ENCODE measurements around the gene MFSD6. TPM values are rescaled to one million over a fixed set of nuclear protein-coding genes. Genes with fewer than 3 reads are reported as not detected.

The MFSD6 gene
- total RNA-seq, 4 donors from 2014 or later: 87.1 to 96.6 (median 92.4) TPM

DNA sequence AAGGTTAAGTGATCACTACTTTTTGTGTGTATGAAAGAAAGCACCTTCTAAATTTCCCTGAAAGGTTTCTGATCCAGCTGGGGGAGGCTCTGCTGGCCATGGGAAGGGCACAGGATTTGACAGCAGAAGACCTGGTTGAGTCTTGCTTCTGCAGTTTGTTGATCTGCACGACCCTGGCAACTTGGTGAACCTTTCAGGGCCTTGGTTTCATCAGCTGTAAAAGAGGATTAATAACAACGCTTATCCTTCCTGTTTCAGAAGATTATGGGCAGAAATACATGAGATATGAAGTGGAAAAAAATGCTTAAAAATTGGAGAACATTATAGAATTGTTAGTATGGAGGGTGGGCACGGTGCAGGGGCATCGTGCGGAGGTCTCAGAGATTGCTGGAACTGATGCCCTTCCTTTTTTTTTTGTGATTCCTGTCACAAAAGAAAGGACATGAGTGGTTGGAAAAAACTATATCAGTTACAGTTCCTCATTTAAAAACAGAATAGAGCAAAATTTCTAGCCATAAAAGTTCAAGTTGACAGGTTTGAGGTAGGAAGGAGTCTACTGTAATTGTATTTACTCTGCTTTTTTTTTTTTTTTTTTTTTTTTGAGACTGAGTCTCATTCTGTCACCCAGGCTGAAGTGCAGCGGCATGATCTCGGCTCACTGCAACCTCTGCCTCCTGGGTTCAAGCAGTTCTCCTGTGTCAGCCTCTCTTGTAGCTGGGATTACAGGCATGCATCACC, 47.4 kb downstream of the MFSD6 start:
- peaks cover 0 to 27% (median 0%) of the 10 kb centered on the region in 3 donors for H3K36me3 ChIP-seq
- no peak for TF ChIP-seq EP300 (IDR thresholded peaks at IDR 0.05)
- TF ChIP-seq, protein P1, sequence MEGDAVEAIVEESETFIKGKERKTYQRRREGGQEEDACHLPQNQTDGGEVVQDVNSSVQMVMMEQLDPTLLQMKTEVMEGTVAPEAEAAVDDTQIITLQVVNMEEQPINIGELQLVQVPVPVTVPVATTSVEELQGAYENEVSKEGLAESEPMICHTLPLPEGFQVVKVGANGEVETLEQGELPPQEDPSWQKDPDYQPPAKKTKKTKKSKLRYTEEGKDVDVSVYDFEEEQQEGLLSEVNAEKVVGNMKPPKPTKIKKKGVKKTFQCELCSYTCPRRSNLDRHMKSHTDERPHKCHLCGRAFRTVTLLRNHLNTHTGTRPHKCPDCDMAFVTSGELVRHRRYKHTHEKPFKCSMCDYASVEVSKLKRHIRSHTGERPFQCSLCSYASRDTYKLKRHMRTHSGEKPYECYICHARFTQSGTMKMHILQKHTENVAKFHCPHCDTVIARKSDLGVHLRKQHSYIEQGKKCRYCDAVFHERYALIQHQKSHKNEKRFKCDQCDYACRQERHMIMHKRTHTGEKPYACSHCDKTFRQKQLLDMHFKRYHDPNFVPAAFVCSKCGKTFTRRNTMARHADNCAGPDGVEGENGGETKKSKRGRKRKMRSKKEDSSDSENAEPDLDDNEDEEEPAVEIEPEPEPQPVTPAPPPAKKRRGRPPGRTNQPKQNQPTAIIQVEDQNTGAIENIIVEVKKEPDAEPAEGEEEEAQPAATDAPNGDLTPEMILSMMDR (IDR thresholded peaks at IDR 0.05): no peak
- TF ChIP-seq POLR2A (IDR thresholded peaks at IDR 0.05): no peak
- peaks cover 0 to 17% (median 3%) of the 10 kb centered on the region in 4 donors for H3K4me1 ChIP-seq
- no peak for DNase-seq (ENCODE audit: low spot score in 2 of 2)
- 90 to 92% methylated on average over 7 of the region's 7 CpGs for WGBS, 2 donors
- no peak overlapping the region for H3K27ac ChIP-seq
- H3K9me3 ChIP-seq: no peaks in the 10 kb centered on the region
- H3K4me3 ChIP-seq: no peak overlapping the region
- H3K27me3 ChIP-seq: no peaks in the 10 kb centered on the region

DNA sequence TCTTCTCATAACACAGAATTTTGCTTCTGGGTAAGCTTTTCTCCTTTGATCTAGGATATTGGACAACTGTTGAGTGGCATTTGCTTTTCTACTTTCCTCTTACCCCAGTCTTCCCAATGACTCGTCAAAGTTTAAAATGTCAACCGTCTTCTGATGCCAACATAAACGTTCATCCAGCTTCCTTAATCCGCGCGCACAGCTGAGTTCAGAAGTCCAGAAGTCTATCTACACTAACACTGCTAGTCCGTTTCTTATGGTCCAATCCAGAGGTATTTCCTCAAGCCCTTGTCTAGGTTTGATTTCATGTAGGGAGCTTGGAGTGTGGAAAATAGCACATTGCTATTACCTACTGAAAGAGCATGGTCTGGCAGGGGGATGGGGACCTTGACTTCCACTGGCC, 48.7 kb downstream of the MFSD6 start:
- H3K27ac ChIP-seq: no peak overlapping the region
- no peaks in the 10 kb centered on the region for H3K9me3 ChIP-seq
- no peaks in the 10 kb centered on the region for H3K27me3 ChIP-seq
- peaks cover 0 to 27% (median 0%) of the 10 kb centered on the region in 3 donors for H3K36me3 ChIP-seq
- WGBS, 2 donors: 80 to 84% methylated on average over 7 of the region's 7 CpGs
- DNase-seq (ENCODE audit: low spot score in 2 of 2): no peak
- peaks cover 0 to 6% (median under 1%) of the 10 kb centered on the region in 4 donors for H3K4me1 ChIP-seq
- H3K4me3 ChIP-seq: no peak overlapping the region
- TF ChIP-seq, protein P1 (IDR thresholded peaks at IDR 0.05): no peak
- no peak for TF ChIP-seq EP300 (IDR thresholded peaks at IDR 0.05)
- no peak for TF ChIP-seq POLR2A (IDR thresholded peaks at IDR 0.05)

DNA sequence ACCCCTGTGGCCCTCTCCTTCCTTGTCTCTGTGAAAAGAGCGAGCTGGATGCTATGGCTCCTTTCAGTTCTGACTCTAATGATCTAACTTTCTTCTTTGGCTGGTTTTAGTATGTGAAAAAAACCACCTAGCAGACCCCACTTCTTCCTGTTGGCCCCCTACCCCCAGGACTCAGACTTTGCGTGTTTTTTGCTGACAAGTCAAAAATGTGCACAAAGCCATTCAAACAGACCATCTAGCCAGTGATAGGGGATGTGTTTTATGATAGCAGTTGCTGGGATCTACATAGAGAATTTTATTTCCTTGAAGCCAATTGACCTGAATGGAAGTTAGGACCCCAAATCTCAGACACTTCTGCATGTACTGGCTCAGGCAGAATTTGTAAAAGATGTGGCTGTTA, 49.1 kb downstream of the MFSD6 start:
- TF ChIP-seq POLR2A (IDR thresholded peaks at IDR 0.05) (no peak), EP300 (IDR thresholded peaks at IDR 0.05) (no peak)
- TF ChIP-seq, protein P1 (IDR thresholded peaks at IDR 0.05): no peak
- Histone ChIP-seq H3K4me1 (peaks cover 0 to 2% (median 0%) of the 10 kb centered on the region in 4 donors), H3K4me3 (no peak overlapping the region), H3K27me3 (no peaks in the 10 kb centered on the region), H3K9me3 (no peaks in the 10 kb centered on the region), H3K27ac (no peak overlapping the region), H3K36me3 (peaks cover 0 to 27% (median 0%) of the 10 kb centered on the region in 3 donors)
- DNase-seq (ENCODE audit: low spot score in 2 of 2): no peak
- WGBS, 2 donors: 89 to 92% methylated on average over 2 of the region's 2 CpGs

DNA sequence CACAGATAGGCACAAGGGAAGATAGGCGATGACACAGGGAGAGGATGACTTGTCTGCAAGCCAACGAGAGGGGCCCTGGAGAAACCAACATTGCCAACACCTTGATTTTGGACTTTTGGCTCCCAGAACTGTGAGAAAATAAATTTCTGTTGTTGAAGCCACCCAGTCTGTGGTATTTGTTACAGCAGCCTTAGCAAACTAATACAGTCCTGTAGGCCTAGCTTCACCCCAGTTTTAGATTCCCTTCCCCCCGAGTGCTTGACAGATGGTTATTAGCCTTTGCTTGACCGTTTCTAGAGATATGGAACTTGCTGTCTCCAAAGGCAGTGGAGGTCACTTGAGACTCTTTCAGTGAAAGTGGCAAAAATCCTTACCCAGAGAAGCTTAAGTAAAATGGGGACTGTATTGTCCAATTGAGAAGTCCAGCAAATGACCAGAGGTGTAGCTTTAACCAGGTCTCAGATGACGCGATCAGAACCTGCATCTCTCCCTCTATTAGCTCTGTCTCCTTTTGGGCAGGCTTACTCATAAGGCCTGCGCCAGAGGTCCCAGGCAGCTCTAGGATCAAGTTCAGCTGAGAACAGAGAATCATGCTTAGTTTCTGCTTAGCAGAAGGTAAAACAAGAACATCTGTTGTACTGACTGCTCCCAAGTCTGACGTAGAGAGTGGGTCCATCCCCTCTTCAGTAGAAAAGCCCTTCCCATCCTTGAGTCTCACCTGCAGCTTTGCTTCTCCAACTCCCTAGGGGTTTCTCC, 50.4 kb downstream of the MFSD6 start:
- H3K36me3 ChIP-seq: peaks cover 0 to 27% (median 0%) of the 10 kb centered on the region in 3 donors
- no peaks in the 10 kb centered on the region for H3K27me3 ChIP-seq
- 91 to 95% methylated on average over 8 of the region's 8 CpGs for WGBS, 2 donors
- no peaks in the 10 kb centered on the region for H3K4me1 ChIP-seq
- H3K9me3 ChIP-seq: no peaks in the 10 kb centered on the region
- H3K27ac ChIP-seq: no peak overlapping the region
- DNase-seq (ENCODE audit: low spot score in 2 of 2): no peak
- TF ChIP-seq, protein P1 (IDR thresholded peaks at IDR 0.05): no peak
- TF ChIP-seq EP300 (IDR thresholded peaks at IDR 0.05): no peak
- no peak for TF ChIP-seq POLR2A (IDR thresholded peaks at IDR 0.05)
- no peak overlapping the region for H3K4me3 ChIP-seq

DNA sequence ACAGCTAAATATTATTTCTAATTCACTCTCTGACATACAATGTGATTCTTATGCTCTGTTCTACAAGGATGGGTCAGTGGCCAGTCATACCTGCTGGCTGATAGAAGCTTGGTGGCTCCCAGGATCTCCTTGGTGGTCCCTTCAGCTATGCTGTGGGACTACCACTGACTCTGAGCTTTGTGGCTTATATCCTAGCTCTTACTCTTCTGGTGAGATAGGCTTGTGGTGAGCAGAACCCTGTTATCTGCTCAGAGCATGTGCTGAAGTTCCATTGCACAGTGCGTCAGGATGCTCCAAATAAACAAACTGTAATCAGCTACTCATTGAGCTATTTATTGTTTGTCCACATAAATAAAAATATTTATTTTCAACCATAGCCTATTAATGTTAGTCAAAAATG, 51.7 kb downstream of the MFSD6 start:
- TF ChIP-seq POLR2A (IDR thresholded peaks at IDR 0.05) (no peak), EP300 (IDR thresholded peaks at IDR 0.05) (no peak)
- TF ChIP-seq, protein P1 (IDR thresholded peaks at IDR 0.05): no peak
- Histone ChIP-seq H3K4me1 (peaks cover 0 to under 1% (median 0%) of the 10 kb centered on the region in 4 donors), H3K27me3 (no peaks in the 10 kb centered on the region), H3K36me3 (peaks cover 0 to 21% (median 0%) of the 10 kb centered on the region in 3 donors), H3K4me3 (no peak overlapping the region), H3K27ac (no peak overlapping the region), H3K9me3 (no peaks in the 10 kb centered on the region)
- WGBS, 2 donors: 94% methylated on average over 1 of the region's 1 CpG
- no peak for DNase-seq (ENCODE audit: low spot score in 2 of 2)
